IMR-90 (cell line): Measurements from ENCODE around the gene CACNB2. TPM values are rescaled to one million over a fixed set of nuclear protein-coding genes. Genes with fewer than 3 reads are reported as not detected.

Experiments
- ATAC-seq: fragments of 200-7000 bp; cut with Tn5 transposase; 2 replicates; pipeline ENCODE4 v1.9.1; 2020; ENCODE audit warnings: low read depth, mild to moderate bottlenecking, moderate library complexity
- BruUV-seq: library from RNA; stranded (reverse); fragments of 400-500 nt; replicated peaks from 2 replicates; lab custom pipeline; 2021; lab: Mats Ljungman, UMichigan
- CTCF ChIA-PET: fragments of 300-600 bp; formaldehyde crosslinking; extraction: SDS; loops from one replicate; lab custom pipeline; 2021; ENCODE audit warnings: antibody characterized with exemption; lab: Yijun Ruan, JAX
- POLR2A ChIA-PET: fragments of 300-600 bp; sonication (Branson Sonifier 250); formaldehyde crosslinking; loops from one replicate; lab custom pipeline; 2022; ENCODE audit warnings: antibody characterized with exemption; ENCODE audit not compliant: unreplicated experiment; lab: Charles Lee
- DNase-seq: peaks from one replicate; pipeline ENCODE4 v3.0.0; 2013
- H2AFZ ChIP-seq: replicated peaks from 2 replicates; pipeline ENCODE3; 2013; ENCODE audit warnings: low read length, mild to moderate bottlenecking; ENCODE audit not compliant: poor library complexity
- H2AK5ac ChIP-seq: 2 replicates; pipeline ENCODE4 v1.6.1; 2013; ENCODE audit warnings: low read depth, low read length, inconsistent platforms
- H2AK9ac ChIP-seq: replicated peaks from 2 replicates; pipeline ENCODE3; 2013; ENCODE audit warnings: mild to moderate bottlenecking, low read depth, low read length, moderate library complexity; ENCODE audit not compliant: poor library complexity
- H2BK120ac ChIP-seq: 2 replicates; pipeline ENCODE4 v1.6.1; 2013; ENCODE audit warnings: low read depth, low read length, inconsistent platforms
- H2BK15ac ChIP-seq: 3 replicates; pipeline ENCODE4 v1.6.1; 2013; ENCODE audit warnings: low read depth, low read length, inconsistent platforms
- H2BK20ac ChIP-seq: 2 replicates; pipeline ENCODE4 v1.6.1; 2013; ENCODE audit warnings: low read depth, mild to moderate bottlenecking, inconsistent platforms, low read length, moderate library complexity
- H2BK5ac ChIP-seq: 2 replicates; pipeline ENCODE4 v1.6.1; 2013; ENCODE audit warnings: mild to moderate bottlenecking, low read depth, low read length, inconsistent platforms; ENCODE audit not compliant: poor library complexity, severe bottlenecking
- H3K14ac ChIP-seq: replicated peaks from 2 replicates; pipeline ENCODE4 v1.6.1; 2013; ENCODE audit warnings: low read depth, low read length, inconsistent platforms
- H3K18ac ChIP-seq: 2 replicates; pipeline ENCODE4 v1.6.1; 2013; ENCODE audit warnings: low read depth, low read length, control low read depth
- H3K23ac ChIP-seq: 2 replicates; pipeline ENCODE4 v1.6.1; 2013; ENCODE audit warnings: low read depth, low read length, inconsistent platforms
- H3K27ac ChIP-seq: 2 replicates; pipeline ENCODE4 v1.5.1; 2013; ENCODE audit warnings: mild to moderate bottlenecking, control low read depth, low read length; ENCODE audit not compliant: insufficient read depth
- H3K27me3 ChIP-seq: 2 replicates; pipeline ENCODE4 v1.6.1; 2013; ENCODE audit warnings: low read length; ENCODE audit not compliant: control insufficient read depth, insufficient read depth
- H3K36me3 ChIP-seq: 2 replicates; pipeline ENCODE4 v1.6.1; 2013; ENCODE audit warnings: low read length, mixed read lengths; ENCODE audit not compliant: control insufficient read depth, insufficient read depth
- H3K4ac ChIP-seq: 2 replicates; pipeline ENCODE4 v1.6.1; 2013; ENCODE audit warnings: low read depth, low read length, inconsistent platforms
- H3K4me1 ChIP-seq: 2 replicates; pipeline ENCODE4 v1.6.1; 2013; ENCODE audit warnings: low read length, mixed read lengths; ENCODE audit not compliant: control insufficient read depth, insufficient read depth
- H3K4me2 ChIP-seq: 2 replicates; pipeline ENCODE4 v1.6.1; 2013; ENCODE audit warnings: low read depth, mild to moderate bottlenecking, control low read depth, low read length, moderate library complexity
- H3K4me3 ChIP-seq: 2 replicates; pipeline ENCODE4 v1.5.1; 2013; ENCODE audit warnings: low read depth, mild to moderate bottlenecking, control low read depth, low read length, moderate library complexity; ENCODE audit not compliant: insufficient read depth
- H3K56ac ChIP-seq: 2 replicates; pipeline ENCODE4 v1.6.1; 2013; ENCODE audit warnings: low read length, inconsistent platforms; ENCODE audit not compliant: insufficient read depth; ENCODE audit errors: extremely low read depth
- H3K79me1 ChIP-seq, 2 experiments: 2 replicates each; pipeline ENCODE4 v1.6.1; 2013; ENCODE audit warnings: low read length in 2 of 2, inconsistent platforms in 1 of 2, low read depth in 1 of 2
- H3K9ac ChIP-seq: 2 replicates; pipeline ENCODE4 v1.6.1; 2013; ENCODE audit warnings: low read depth, low read length, control low read depth
- H3K9me1 ChIP-seq: 2 replicates; pipeline ENCODE4 v1.6.1; 2013; ENCODE audit warnings: low read length, inconsistent platforms; ENCODE audit not compliant: insufficient read depth
- H3K9me3 ChIP-seq: 2 replicates; pipeline ENCODE4 v1.6.1; 2013; ENCODE audit warnings: low read length; ENCODE audit not compliant: control insufficient read depth, insufficient read depth
- H4K20me1 ChIP-seq: 2 replicates; pipeline ENCODE4 v1.6.1; 2013; ENCODE audit warnings: low read length, inconsistent platforms; ENCODE audit not compliant: insufficient read depth
- H4K5ac ChIP-seq: 2 replicates; pipeline ENCODE4 v1.6.1; 2013; ENCODE audit warnings: mild to moderate bottlenecking, low read depth, low read length, control low read depth
- H4K8ac ChIP-seq, 2 experiments: 2 replicates each; pipeline ENCODE4 v1.6.1; 2013; ENCODE audit warnings: low read depth in 2 of 2, low read length in 2 of 2, control low read depth in 1 of 2, inconsistent platforms in 1 of 2
- H4K91ac ChIP-seq: 2 replicates; pipeline ENCODE4 v1.6.1; 2013; ENCODE audit warnings: low read depth, low read length, inconsistent platforms; ENCODE audit not compliant: insufficient read depth
- BHLHE40 ChIP-seq: fragments of 150-350 bp; IDR thresholded peaks from 2 replicates; pipeline ENCODE4 v1.6.1; 2016; ENCODE audit warnings: mild to moderate bottlenecking, low read depth, low read length
- CEBPB ChIP-seq: IDR thresholded peaks from 2 replicates; pipeline ENCODE4 v1.6.1; 2012; ENCODE audit warnings: low read depth, low read length, improper control_type of control experiment
- CHD1 ChIP-seq: IDR thresholded peaks from 2 replicates; pipeline ENCODE4 v1.6.1; 2012; ENCODE audit warnings: low read depth, low read length, improper control_type of control experiment
- CTCF ChIP-seq: conservative IDR thresholded peaks from 2 replicates; pipeline ENCODE4 v1.5.1; 2012; ENCODE audit warnings: mild to moderate bottlenecking, low read depth, low read length, improper control_type of control experiment
- ELK1 ChIP-seq: fragments of 150-350 bp; IDR thresholded peaks from 2 replicates; pipeline ENCODE4 v1.6.1; 2016; ENCODE audit warnings: low read depth, mild to moderate bottlenecking, low read length, moderate library complexity, borderline replicate concordance
- FOS ChIP-seq: fragments of 150-350 bp; IDR thresholded peaks from 2 replicates; pipeline ENCODE4 v1.6.1; 2016; ENCODE audit warnings: low read depth, low read length
- MAFK ChIP-seq: IDR thresholded peaks from 2 replicates; pipeline ENCODE4 v1.6.1; 2012; ENCODE audit warnings: low read depth, low read length, improper control_type of control experiment
- MAZ ChIP-seq: IDR thresholded peaks from 2 replicates; pipeline ENCODE4 v1.6.1; 2012; ENCODE audit warnings: low read depth, mild to moderate bottlenecking, low read length, improper control_type of control experiment, moderate library complexity, borderline replicate concordance
- MXI1 ChIP-seq: IDR thresholded peaks from 2 replicates; pipeline ENCODE4 v1.6.1; 2012; ENCODE audit warnings: low read depth, mild to moderate bottlenecking, low read length, moderate library complexity, borderline replicate concordance
- NFE2L2 ChIP-seq: fragments of 150-350 bp; IDR thresholded peaks from 2 replicates; pipeline ENCODE4 v1.6.1; 2016; ENCODE audit warnings: low read depth, mild to moderate bottlenecking, low read length
- RAD21 ChIP-seq: IDR thresholded peaks from 2 replicates; pipeline ENCODE4 v1.6.1; 2012; ENCODE audit warnings: low read length, improper control_type of control experiment
- RFX5 ChIP-seq: IDR thresholded peaks from 2 replicates; pipeline ENCODE4 v1.8.0; 2012; ENCODE audit warnings: low read depth, mild to moderate bottlenecking, low read length, moderate library complexity
- SMC3 ChIP-seq: fragments of 150-350 bp; IDR thresholded peaks from 2 replicates; pipeline ENCODE4 v1.6.1; 2016; ENCODE audit warnings: low read depth, mild to moderate bottlenecking, antibody characterized with exemption, low read length, moderate library complexity
- WGBS, 2 experiments: methylation state at CpG; one replicate each; pipeline versions ENCODE4 v1.1.5 to v1.1.7; 2013; ENCODE audit warnings: missing lambda C conversion rate in 2 of 2; ENCODE audit not compliant: insufficient read length in 1 of 2; ENCODE audit errors: extremely low coverage in 2 of 2; 5-methylcytosine and 5-hydroxymethylcytosine counted together
- dilution Hi-C: fragments of 300-500 bp; cut with HindIII; formaldehyde crosslinking; loops from one replicate; pipeline ENCODE4 v1.14.3; 2018; ENCODE audit warnings: low sequenced_read_pairs; ENCODE audit not compliant: unreplicated experiment
- in situ Hi-C: fragments of 300-500 bp; cut with MboI; formaldehyde crosslinking; loops from 3 replicates; pipeline ENCODE4 v1.14.3; 2019; ENCODE audit warnings: low sequenced_read_pairs, inconsistent platforms, mixed read lengths
- intact Hi-C: fragments of 100-400 bp; cut with micrococcal nuclease; formaldehyde crosslinking; loops from 2 replicates; pipeline ENCODE4 v1.10.0; 2022
- polyA plus RNA-seq, 3 experiments: library from polyadenylated mRNA; depleted of rRNA; stranded (reverse); fragments of >200 nt; gene quantifications; 2 replicates each; pipeline ENCODE4 v1.2.3, GENCODE V29; 2012; ENCODE audit warnings: low replicate concordance in 1 of 3
- total RNA-seq: library from RNA; depleted of rRNA; stranded (reverse); fragments of >200 nt; gene quantifications from 2 replicates; pipeline ENCODE4 v1.2.3, GENCODE V29; 2012

Gene CACNB2
- total and polyA plus RNA-seq, 2 of the 4 experiments (the other 2 are of a cell fraction) = 0.36 TPM

- H4K8ac ChIP-seq = no peak overlapping the region
- no peak overlapping the region for H2AK9ac ChIP-seq
- intact Hi-C loops (no loop called here), dilution Hi-C loops (no loop called here), in situ Hi-C loops (no loop called here)
- H3K27ac ChIP-seq = no peak overlapping the region
- no peaks in the 10 kb centered on the region for H3K9me1 ChIP-seq
- H2BK20ac ChIP-seq = no peak overlapping the region
- H3K4me2 ChIP-seq = no peak overlapping the region
- no CpG with 5 or more reads among the region's 1 CpG for WGBS, 2 experiments
- no peak overlapping the region for H3K9ac ChIP-seq
- no peak overlapping the region for H2BK15ac ChIP-seq
- H3K27me3 ChIP-seq = no peaks in the 10 kb centered on the region; the same call in 1 of the 2 replicates
- no peak overlapping the region for H3K4me3 ChIP-seq
- H3K9me3 ChIP-seq = peaks cover 1% of the 10 kb centered on the region; the same call in 1 of the 2 replicates
- no peak overlapping the region for H2BK120ac ChIP-seq
- DNase-seq (no peak), ATAC-seq (no peak)
- no peaks in the 10 kb centered on the region for H3K79me1 ChIP-seq
- no peak overlapping the region for H4K5ac ChIP-seq
- no peak overlapping the region for H4K91ac ChIP-seq
- H3K4ac ChIP-seq = no peak overlapping the region
- H2AFZ ChIP-seq = no peak overlapping the region
- H3K4me1 ChIP-seq = no peaks in the 10 kb centered on the region; the same call in 1 of the 2 replicates
- CTCF ChIA-PET = interaction anchor here (1.4 kb wide), 1 partner anchor 24 kb away, joined by 3 read pairs; no protein-coding TSS in a partner anchor
- H4K20me1 ChIP-seq = no peaks in the 10 kb centered on the region
- H3K56ac ChIP-seq = no peak overlapping the region
- POLR2A ChIA-PET = no interaction called here
- no TSS peak for BruUV-seq
- no peak overlapping the region for H3K18ac ChIP-seq
- H2AK5ac ChIP-seq = no peak overlapping the region
- no peak overlapping the region for H3K23ac ChIP-seq
- no peak overlapping the region for H2BK5ac ChIP-seq
- TF ChIP-seq CEBPB (no peak), BHLHE40 (no peak), FOS (no peak), NFE2L2 (no peak), SMC3 (no peak), CHD1 (no peak), RFX5 (no peak), RAD21 (no peak), MAFK (no peak), MXI1 (no peak), MAZ (no peak), CTCF (no peak), ELK1 (no peak)
- H3K14ac ChIP-seq = no peak overlapping the region
- no peaks in the 10 kb centered on the region for H3K36me3 ChIP-seq
Measured at GRCh38 chr10:18321371-18321770, 181.1 kb downstream of the CACNB2 start.
